Ovary (tissue), 9 donors: ENCODE data around the gene CRIM1. TPM values are rescaled to one million over a fixed set of nuclear protein-coding genes. Genes with fewer than 3 reads are reported as not detected.

ENCODE experiments used
- DNase-seq, 5 donors: peaks; one replicate each; pipeline ENCODE4 v3.0.0-alpha.2; 2019 to 2020
- H3K27ac ChIP-seq, 2 donors: fragments of 200-600 bp; one replicate each; pipeline versions ENCODE4 v1.5.1 to v1.8.0; 2019 to 2022
- H3K27me3 ChIP-seq: fragments of 200-600 bp; one replicate; pipeline ENCODE4 v1.8.0; 2022
- H3K36me3 ChIP-seq: fragments of 200-600 bp; sonication (generic); one replicate; pipeline ENCODE4 v1.5.1; 2019
- H3K4me1 ChIP-seq: one replicate; pipeline ENCODE4 v1.8.1; 2013; ENCODE audit warnings: mild to moderate bottlenecking, moderate library complexity; ENCODE audit not compliant: insufficient read depth
- H3K4me3 ChIP-seq: fragments of 200-600 bp; sonication (generic); one replicate; pipeline ENCODE4 v1.5.1; 2017
- H3K9me3 ChIP-seq, 2 donors: fragments of 200-600 bp in 1 of 2; sonication (generic) in 1 of 2; one replicate each; pipeline versions ENCODE4 v1.5.1 to v1.8.1; 2013 to 2019; ENCODE audit warnings: mild to moderate bottlenecking in 1 of 2, moderate library complexity in 1 of 2
- EP300 ChIP-seq: sonication (generic); formaldehyde crosslinking; IDR thresholded peaks from one replicate; pipeline ENCODE4 v1.6.1; 2017; ENCODE audit warnings: antibody characterized with exemption
- POLR2A ChIP-seq: fragments of 450-650 bp; IDR thresholded peaks from one replicate; pipeline ENCODE4 v1.6.1; 2017; ENCODE audit warnings: antibody characterized with exemption, mild to moderate bottlenecking, moderate library complexity
- WGBS, 3 donors: extraction: QIAGEN DNeasy Blood & Tissue Kit in 1 of 3; methylation state at CpG; one replicate each; pipeline versions ENCODE4 v1.1.5 to v1.1.7; 2013 to 2017; 5-methylcytosine and 5-hydroxymethylcytosine counted together
- intact Hi-C, 4 donors: fragments of 100-400 bp; cut with DNase I; formaldehyde crosslinking; loops; one replicate each; pipeline versions ENCODE4 v1.11.0 to v1.15.1; 2022 to 2023
- polyA plus RNA-seq, 2 donors: library from polyadenylated mRNA; stranded (reverse); fragments of 200-250 nt in 1 of 2; fragments of 350-450 nt in 1 of 2; fragmentation: Illumina TruSeq in 1 of 2; extraction: RNeasy Lipid Tissue Mini Kit (QIAGEN cat#74804) in 1 of 2; gene quantifications; one replicate each; pipeline ENCODE4 v1.2.3, GENCODE V29; 2013 to 2014
- total RNA-seq, 7 donors: library from RNA; depleted of rRNA in 2 of 7; stranded (reverse); fragments of >200 nt in 2 of 7; fragmentation: NEBNext Ultra II Directional in 3 of 7; extraction: Animal tissue kit (Norgen Biotek cat#: 25700) in 3 of 7; gene quantifications; one replicate each; pipeline versions ENCODE4 v1.1.0 to v1.2.4, GENCODE V29; 2016 to 2023
- TF ChIP-seq, protein P1 (sequence below), 3 donors: fragments of 450-650 bp in 2 of 3; fragments of 200-600 bp in 1 of 3; IDR thresholded peaks; one replicate each; pipeline versions ENCODE4 v1.5.1 to v1.8.0; 2016 to 2022; ENCODE audit warnings: antibody characterized with exemption in 3 of 3, mild to moderate bottlenecking in 1 of 3
- donor health status: DM: no; HTN: no; CAD: no; lungs with moderate emphysema.
- donor health status: DM: no; HTN: no; CAD: no.
- donor health status: Bipolar disorder and iron deficiency.
- donor health status: DM: yes; HTN: yes; CAD: no.
- donor health status: DM: no; HTN: no; CAD: no.
- donor health status: DM: yes; HTN: yes; CAD: no.

CRIM1 gene
- total and polyA plus RNA-seq, 9 donors = 38.4 to 134 (median 65.0) TPM

DNA sequence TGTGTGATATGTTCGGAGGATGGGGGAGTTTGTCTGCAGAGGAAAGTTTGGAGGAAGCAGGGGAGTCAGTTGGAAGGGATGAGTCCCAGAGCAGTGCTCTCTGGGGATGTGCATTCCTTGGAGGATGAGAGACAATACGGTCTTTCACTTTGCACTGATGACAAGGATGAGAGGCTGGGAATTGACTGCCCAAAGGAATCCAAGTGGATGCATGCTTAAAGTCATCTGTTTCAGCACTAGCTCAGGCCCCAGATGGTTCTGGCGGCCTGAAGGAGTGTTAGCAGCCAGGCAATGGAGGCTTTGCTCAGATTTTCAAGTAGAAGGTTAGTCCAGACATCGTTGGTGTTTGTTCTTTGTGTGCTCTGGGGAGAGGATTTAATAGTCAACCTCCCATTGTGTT is 100.2 kb downstream of the CRIM1 start:
- H3K4me1 ChIP-seq = peaks cover 28% of the 10 kb centered on the region
- no peaks in the 10 kb centered on the region for H3K9me3 ChIP-seq
- TF ChIP-seq EP300 = no peak
- TF ChIP-seq, protein P1, sequence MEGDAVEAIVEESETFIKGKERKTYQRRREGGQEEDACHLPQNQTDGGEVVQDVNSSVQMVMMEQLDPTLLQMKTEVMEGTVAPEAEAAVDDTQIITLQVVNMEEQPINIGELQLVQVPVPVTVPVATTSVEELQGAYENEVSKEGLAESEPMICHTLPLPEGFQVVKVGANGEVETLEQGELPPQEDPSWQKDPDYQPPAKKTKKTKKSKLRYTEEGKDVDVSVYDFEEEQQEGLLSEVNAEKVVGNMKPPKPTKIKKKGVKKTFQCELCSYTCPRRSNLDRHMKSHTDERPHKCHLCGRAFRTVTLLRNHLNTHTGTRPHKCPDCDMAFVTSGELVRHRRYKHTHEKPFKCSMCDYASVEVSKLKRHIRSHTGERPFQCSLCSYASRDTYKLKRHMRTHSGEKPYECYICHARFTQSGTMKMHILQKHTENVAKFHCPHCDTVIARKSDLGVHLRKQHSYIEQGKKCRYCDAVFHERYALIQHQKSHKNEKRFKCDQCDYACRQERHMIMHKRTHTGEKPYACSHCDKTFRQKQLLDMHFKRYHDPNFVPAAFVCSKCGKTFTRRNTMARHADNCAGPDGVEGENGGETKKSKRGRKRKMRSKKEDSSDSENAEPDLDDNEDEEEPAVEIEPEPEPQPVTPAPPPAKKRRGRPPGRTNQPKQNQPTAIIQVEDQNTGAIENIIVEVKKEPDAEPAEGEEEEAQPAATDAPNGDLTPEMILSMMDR (IDR thresholded peaks at IDR 0.05) = no peak
- TF ChIP-seq POLR2A = no peak
- WGBS, 3 donors = 53 to 66% (median 62%) methylated on average over 4 of the region's 4 CpGs
- peak overlapping the region in 1 of 2 donors; percentile 37 for H3K27ac ChIP-seq
- H3K36me3 ChIP-seq = no peaks in the 10 kb centered on the region
- intact Hi-C loops = loop anchor here in 1 of 4 donors (5.0 kb wide), 1 partner anchor 98 kb away; the partner anchor contains the start of gene CRIM1
- DNase-seq = no peak
- no peaks in the 10 kb centered on the region for H3K27me3 ChIP-seq
- H3K4me3 ChIP-seq = no peak overlapping the region

DNA sequence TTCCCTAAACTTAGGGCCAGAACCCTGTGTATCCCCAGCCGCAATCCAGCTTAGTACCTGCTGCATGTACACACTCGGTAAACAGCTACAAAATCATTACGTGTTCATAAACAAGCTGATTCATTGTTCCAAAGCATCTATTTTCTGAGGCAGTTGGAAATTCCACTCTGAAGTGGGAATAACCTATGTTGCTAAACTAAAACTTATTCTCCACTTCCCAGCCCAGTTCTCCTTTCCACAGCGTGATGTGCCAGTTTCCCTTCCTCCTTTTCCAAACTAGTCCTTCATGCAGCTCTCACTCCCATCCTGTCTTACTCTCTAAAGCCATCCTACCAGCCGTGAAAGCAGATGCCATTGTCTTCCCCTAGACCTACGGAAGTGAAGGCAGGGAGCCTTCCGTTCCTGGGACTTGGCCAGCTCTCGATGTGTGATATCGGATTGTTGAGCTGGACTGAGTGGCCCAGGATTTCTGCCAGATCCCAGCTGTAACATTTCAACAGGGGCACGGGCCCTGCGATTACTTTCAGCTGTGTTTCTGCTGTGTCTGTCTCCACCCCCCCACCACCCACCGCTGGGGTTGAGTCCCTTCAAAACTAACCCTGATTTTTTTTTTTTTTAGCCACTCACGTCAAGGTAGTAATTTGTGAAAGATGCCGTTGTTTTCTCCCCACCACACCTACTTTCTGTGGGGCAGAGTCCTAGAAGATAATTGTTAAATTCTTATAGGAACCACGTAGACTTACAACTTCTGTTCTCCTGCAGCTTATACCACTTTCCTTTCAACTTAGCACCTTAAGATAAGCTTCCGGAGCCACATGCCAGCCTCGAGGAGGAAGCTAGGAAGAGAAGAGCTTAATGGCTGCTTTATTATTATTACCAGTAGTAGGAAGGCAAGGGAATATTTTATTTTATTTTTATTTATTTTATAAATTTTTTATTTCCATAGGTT is 100.9 kb downstream of the CRIM1 start:
- Histone ChIP-seq H3K36me3 (no peaks in the 10 kb centered on the region), H3K4me1 (peaks cover 28% of the 10 kb centered on the region), H3K27me3 (no peaks in the 10 kb centered on the region), H3K9me3 (no peaks in the 10 kb centered on the region), H3K4me3 (no peak overlapping the region), H3K27ac (peak overlapping the region in 1 of 2 donors; percentile 37)
- intact Hi-C loops = loop anchor here in 1 of 4 donors (5.0 kb wide), 1 partner anchor 99 kb away; the partner anchor contains the start of gene CRIM1
- peak; percentile 71 to 83 (median 79) for DNase-seq
- TF ChIP-seq EP300 (no peak), POLR2A (no peak)
- TF ChIP-seq, protein P1 (IDR thresholded peaks at IDR 0.05) = no peak
- WGBS, 3 donors = 7 to 16% (median 9%) methylated on average over 17 of the region's 17 CpGs

DNA sequence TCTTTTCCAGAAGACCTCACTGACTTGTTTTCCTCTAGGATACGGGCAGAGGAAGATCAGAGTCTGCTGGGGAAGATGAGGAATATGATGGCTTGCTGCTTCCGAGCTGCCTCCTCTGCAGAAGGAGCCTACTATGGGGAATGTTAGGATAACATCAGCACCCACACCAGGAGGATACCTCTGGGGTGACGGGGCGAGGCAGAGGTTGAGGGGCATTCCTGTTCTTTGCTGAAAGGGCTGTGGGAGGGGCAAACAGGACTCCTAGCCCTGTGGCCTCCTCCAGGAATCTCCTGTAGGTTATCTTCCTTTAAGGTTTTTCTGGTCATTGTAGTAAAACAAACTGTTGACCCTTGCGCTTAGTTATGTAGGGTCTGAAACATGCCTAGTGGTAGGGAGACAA is 102.5 kb downstream of the CRIM1 start:
- H3K4me1 ChIP-seq = peaks cover 22% of the 10 kb centered on the region
- no peak overlapping the region for H3K4me3 ChIP-seq
- no peaks in the 10 kb centered on the region for H3K9me3 ChIP-seq
- no peak overlapping the region for H3K27ac ChIP-seq
- DNase-seq = no peak
- intact Hi-C loops = loop anchor here in 1 of 4 donors (5.0 kb wide), 1 partner anchor 101 kb away; the partner anchor contains the start of gene CRIM1
- 92 to 94% (median 94%) methylated on average over 5 of the region's 5 CpGs for WGBS, 3 donors
- H3K27me3 ChIP-seq = no peaks in the 10 kb centered on the region
- TF ChIP-seq EP300 (no peak), POLR2A (no peak)
- TF ChIP-seq, protein P1 (IDR thresholded peaks at IDR 0.05) = no peak
- H3K36me3 ChIP-seq = no peaks in the 10 kb centered on the region

- WGBS, 3 donors = 72 to 82% (median 78%) methylated on average over 2 of the region's 2 CpGs
- H3K4me3 ChIP-seq = no peak overlapping the region
- TF ChIP-seq POLR2A = no peak
- no peak for TF ChIP-seq EP300
- TF ChIP-seq, protein P1 (IDR thresholded peaks at IDR 0.05) = no peak
- no peak for DNase-seq
- H3K27ac ChIP-seq = no peak overlapping the region
- H3K36me3 ChIP-seq = no peaks in the 10 kb centered on the region
- peaks cover 22% of the 10 kb centered on the region for H3K4me1 ChIP-seq
- no peaks in the 10 kb centered on the region for H3K9me3 ChIP-seq
- intact Hi-C loops = loop anchor here in 2 of 4 donors (5.0 to 10.0 kb wide), 2 partner anchors 102 to 105 kb away; partner anchors contain the start of gene CRIM1 (in 2 of the 2)
- H3K27me3 ChIP-seq = no peaks in the 10 kb centered on the region
These were observed 104.2 kb downstream of the CRIM1 start for GRCh38 chr2:36459725-36460137.
